AG08396 (cell line): ENCODE results near the gene RAB1B.

ENCODE experiments used
- DNase-seq: peaks from one replicate; pipeline ENCODE4 v3.0.0; 2012; ENCODE audit warnings: low spot score, mixed read lengths

RAB1B gene

GRCh38 chr11:66323684-66324083 is 55.2 kb downstream of the RAB1B start:
- DNase-seq, result no peak

GRCh38 chr11:66324664-66325063 is 56.2 kb downstream of the RAB1B start:
- peak; percentile 48 for DNase-seq

GRCh38 chr11:66325263-66325671 is 56.8 kb downstream of the RAB1B start:
- no peak for DNase-seq

- peak; percentile 61 for DNase-seq
These were observed 58.0 kb downstream of the RAB1B start for GRCh38 chr11:66326261-66327111.
